IPS-18c (cell line): ENCODE measurements around the gene GARNL3.

Source experiments
- H3K4me3 ChIP-seq: 2 replicates; pipeline ENCODE4 v1.7.0; 2013; ENCODE audit warnings: low read depth, mild to moderate bottlenecking, low read length, moderate library complexity; ENCODE audit not compliant: insufficient read depth
- H3K9me3 ChIP-seq: one replicate; pipeline ENCODE4 v1.6.1; 2013; ENCODE audit warnings: mild to moderate bottlenecking, low read length, moderate library complexity; ENCODE audit not compliant: control insufficient read depth, insufficient read depth

GARNL3 gene

DNA sequence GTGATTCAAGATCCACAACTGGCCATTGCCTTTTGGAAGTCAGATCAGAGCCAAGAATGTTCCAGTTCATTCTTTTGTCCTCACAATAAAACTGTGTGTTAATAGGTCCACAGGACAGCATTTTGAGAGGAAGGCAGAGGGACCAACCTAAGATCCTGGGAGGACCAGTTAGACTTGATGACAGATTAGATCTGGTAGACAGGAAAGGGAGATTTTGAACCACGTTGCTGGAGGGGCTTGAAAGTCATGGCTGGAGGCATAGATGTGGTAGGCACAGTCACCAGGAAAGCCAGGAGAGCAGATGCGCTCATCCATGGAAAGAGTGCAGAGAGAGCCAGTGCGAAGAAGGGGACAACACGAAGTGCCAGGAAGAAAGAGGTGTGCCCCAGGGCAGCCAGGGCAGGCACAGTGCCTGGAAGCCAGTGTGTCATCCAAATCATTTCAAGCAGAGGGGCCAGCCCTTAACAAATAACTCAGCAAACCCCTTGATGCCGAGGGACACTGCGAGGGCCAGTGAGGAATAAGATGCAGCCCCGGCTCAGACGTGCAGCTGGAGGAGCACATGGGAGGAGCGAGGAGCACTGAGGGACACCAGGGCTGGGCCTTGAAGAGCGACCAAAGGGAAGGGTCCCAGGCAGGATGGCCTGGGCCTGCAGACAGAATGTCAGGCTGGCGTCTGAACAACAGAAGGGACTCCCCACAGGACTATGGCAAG, 119.6 kb downstream of the GARNL3 start:
- H3K4me3 ChIP-seq: no peak overlapping the region

DNA sequence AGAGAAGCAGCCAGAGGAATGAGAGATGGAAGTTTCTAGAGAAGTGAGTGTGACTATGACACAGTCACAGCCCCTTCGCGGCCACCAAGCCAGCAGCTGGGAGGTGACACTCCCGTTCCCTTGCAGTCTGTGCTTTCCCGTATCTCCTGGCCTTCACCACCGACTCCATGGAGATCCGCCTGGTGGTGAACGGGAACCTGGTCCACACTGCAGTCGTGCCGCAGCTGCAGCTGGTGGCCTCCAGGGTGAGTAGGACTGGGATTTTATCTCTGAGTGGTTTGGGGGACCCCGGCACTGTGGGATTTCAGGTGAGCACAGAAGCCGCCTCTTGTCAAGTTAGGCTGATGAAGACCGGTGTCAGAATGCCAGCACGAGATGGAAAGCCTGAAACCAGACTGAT, 120.3 kb downstream of the GARNL3 start:
- H3K4me3 ChIP-seq: no peak overlapping the region

More for the DNA sequence above, 119.6 kb downstream of the GARNL3 start:
- H3K9me3 ChIP-seq: no peaks in the 10 kb centered on the region

DNA sequence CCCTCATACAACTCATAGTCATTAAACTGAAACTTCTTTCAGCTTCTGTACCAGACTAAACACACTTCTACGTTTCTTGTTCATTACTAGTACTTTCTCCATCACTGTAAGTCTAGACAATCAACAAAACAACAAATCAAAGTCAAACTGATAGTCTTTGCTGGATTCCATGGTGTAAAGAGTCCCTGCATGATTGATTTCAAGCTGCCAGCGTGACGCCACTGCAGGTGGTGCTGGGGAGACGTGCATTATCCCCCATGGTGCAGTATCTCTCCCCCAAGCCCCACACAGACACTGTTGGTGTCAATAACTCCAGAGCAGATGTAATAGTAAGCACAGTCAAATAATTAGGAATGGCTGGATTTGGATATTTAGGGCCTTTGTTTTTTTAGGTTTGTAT, 121.7 kb downstream of the GARNL3 start:
- no peak overlapping the region for H3K4me3 ChIP-seq
- H3K9me3 ChIP-seq: no peaks in the 10 kb centered on the region

More for the DNA sequence above, 120.3 kb downstream of the GARNL3 start:
- no peaks in the 10 kb centered on the region for H3K9me3 ChIP-seq

DNA sequence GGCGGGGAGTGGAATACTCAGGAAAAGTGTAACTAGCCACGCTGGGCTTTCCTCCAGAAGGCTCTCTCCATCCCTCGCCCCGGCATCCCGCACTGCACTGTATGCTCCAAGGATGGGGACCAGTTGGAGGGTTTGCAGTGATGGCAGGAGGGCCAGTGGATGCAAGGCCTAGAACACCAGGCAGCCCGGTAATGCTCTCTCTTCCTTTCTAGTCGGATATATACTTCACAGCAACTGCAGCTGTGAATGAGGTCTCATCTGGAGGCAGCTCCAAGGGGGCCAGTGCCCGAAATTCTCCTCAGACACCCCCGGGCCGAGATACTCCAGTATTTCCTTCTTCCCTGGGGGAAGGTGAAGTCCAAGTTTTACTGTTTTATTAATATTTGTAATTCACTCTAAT, 122.4 kb downstream of the GARNL3 start:
- Histone ChIP-seq H3K9me3 (no peaks in the 10 kb centered on the region), H3K4me3 (no peak overlapping the region)

DNA sequence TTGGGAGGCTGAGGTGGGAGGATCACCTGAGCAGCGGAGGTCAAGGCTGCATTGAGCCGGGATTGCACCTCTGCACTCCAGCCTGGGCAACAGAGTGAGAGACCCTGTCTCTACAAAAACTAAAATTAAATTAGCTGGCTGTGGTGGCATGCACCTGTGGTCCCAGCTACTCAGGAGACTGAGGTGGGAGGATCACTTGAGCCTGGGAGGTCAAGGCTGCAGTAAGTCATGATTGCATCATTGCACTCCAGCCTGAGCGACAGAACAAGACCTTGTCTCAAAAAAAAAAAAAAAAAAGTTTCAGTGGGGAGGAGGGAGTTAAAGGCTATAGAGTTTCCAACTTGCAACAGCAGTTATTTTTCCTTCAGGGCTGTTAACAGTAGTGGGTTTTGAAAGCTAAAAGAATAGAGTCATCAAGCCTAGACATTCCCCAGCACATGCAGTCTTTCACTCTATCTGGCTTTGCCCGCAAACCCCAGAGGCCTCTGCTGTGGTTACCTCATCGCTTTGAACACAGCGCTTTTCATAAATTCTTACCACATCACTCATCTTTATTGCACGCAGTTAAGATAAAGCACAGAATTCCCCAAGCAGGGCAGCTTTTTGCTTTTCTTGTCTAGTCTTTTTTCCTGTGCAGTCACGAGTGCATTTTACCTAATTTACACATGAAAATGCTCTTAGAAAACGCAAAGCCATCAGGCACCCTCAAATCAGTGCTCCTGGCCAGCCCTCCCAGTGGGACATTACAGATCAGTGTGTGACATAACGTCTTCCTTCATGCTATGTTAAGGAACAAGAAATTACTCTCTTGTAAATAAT, 123.7 kb downstream of the GARNL3 start:
- Histone ChIP-seq H3K9me3 (no peaks in the 10 kb centered on the region), H3K4me3 (no peak overlapping the region)

DNA sequence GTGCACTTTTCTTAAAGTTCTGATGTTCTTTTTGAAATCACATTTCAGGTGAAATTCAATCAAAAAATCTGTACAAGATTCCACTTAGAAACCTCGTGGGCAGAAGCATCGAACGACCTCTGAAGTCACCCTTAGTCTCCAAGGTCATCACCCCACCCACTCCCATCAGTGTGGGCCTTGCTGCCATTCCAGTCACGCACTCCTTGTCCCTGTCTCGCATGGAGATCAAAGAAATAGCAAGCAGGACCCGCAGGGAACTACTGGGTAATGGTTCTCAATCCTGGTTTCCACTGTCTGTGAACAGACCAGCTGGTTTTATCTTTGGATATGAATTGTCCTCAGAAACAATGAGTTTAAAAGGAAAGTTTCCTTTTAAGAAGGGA, 124.3 kb downstream of the GARNL3 start:
- no peaks in the 10 kb centered on the region for H3K9me3 ChIP-seq
- no peak overlapping the region for H3K4me3 ChIP-seq

DNA sequence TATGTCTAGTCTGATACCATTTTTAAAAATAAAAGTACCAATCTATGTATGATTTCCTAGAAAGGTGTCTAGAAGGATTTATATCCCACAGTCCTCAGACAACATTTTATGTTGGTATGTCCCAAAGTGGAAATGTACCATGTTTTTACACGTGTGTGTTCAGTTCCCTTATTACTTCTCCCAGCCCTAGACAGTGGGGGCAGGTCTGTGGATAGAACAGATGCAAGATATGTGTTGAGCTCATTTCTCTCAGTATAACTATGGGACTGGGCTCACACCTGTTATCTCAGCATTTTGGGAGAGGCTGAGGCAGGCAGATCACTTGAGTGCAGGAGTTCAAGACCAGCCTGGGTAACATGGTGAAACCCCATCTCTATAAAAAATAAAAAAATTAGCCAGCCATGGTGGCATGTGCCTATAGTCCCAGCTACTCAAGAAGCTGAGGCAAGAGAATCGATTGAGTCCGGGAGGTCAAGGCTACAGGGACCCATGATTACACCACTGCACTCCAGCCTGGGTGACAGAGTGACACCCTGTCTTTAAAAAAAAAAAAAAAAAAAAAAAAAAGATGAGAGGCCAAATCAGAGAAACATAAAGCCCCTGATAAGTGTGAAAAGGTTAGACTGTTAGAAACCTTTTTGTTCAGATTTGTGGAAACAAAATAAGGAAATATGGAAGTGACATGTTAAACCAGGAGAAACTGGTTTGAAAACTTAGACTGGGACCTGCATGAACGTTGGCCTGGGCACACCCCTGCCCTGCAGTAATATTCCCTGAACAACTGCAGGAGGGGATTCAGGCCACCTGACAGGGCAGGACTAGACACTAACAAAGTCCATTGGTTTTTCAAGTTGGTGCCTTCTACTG, 125.0 kb downstream of the GARNL3 start:
- H3K4me3 ChIP-seq: no peak overlapping the region
- no peaks in the 10 kb centered on the region for H3K9me3 ChIP-seq

DNA sequence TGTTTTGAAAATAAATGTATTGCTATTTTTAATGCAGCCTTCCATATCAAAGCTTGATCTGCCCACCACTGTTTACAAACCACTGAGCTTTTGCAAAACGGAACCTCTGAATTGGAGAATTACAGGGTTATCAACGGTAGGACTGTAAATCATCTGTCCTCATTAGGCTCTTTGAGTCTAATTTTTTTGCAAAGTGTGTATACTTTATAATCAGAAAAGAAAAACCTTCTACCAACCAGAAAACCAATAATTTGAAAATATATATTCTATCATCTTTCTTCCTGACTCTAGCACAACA, 125.6 kb downstream of the GARNL3 start:
- Histone ChIP-seq H3K4me3 (no peak overlapping the region), H3K9me3 (no peaks in the 10 kb centered on the region)

DNA sequence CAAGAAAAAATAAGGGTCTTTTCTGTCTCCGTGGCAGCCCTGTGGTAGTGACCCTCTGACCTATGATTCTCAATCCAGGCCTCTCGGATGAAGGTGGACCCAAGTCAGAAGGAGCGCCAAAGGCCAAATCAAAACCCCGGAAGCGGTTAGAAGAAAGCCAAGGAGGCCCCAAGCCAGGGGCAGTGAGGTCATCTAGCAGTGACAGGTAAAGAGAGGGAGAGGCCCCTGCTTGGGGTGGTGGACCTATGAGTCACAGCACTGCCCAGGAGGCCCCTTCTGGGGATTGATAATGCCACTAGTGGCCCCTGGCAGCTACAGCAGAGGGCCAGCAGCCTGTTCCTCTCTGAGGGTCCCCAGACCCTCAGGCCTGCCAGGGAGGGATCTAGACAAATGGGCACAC, 126.0 kb downstream of the GARNL3 start:
- no peaks in the 10 kb centered on the region for H3K9me3 ChIP-seq
- no peak overlapping the region for H3K4me3 ChIP-seq

DNA sequence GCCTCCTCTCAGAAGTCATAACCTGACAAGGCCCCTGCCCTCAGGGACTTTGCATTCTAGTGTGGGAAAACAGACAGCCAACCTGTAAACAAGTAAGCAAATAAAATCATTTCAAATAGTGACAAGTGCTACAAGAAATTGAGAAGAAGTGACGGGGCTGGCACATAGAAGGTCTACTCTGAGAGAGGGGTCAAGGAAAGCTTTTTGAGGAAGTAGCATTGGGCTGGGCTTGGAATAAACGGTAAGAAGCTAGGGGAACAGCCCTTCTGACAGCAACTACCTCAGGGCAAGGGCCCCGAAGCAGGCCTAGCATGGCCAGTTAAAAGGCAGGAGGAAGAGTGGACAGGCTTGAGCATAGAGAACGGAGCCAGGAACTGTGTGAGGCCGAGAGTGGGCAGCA, 127.6 kb downstream of the GARNL3 start:
- Histone ChIP-seq H3K4me3 (no peak overlapping the region), H3K9me3 (no peaks in the 10 kb centered on the region)

DNA sequence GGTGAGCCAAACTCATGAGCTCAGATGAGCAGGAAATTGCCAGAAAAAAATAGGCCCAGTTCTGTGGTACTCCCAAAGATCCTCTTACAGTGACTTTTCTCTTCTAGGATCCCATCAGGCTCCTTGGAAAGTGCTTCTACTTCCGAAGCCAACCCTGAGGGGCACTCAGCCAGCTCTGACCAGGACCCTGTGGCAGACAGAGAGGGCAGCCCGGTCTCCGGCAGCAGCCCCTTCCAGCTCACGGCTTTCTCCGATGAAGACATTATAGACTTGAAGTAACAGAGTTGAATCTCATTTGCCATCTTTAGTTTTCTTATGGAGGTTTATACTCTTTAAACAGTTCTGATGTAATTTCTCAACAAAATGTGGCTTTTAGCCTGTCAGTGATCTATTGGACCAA, 128.4 kb downstream of the GARNL3 start:
- no peak overlapping the region for H3K4me3 ChIP-seq
- no peaks in the 10 kb centered on the region for H3K9me3 ChIP-seq

DNA sequence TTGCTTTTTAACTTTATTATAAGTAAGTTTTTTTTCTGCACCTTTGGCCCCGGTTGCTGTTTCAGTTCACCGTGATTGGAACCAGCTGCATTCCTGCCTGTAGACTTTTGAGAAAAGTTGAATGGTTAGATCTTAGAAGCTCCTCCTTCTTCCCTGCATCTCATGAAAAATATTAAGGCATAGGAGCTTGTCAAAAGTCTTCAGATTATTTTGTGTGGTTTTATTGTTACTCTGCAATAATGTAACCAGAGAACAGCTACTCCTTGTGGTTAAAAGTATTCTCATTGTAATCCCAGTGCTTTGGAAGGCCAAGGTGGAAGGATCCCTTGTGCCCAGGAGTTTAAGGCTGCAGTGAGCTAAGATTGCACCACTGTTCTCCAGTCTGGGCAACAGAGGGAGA, 129.1 kb downstream of the GARNL3 start:
- H3K4me3 ChIP-seq: no peak overlapping the region
- no peaks in the 10 kb centered on the region for H3K9me3 ChIP-seq

DNA sequence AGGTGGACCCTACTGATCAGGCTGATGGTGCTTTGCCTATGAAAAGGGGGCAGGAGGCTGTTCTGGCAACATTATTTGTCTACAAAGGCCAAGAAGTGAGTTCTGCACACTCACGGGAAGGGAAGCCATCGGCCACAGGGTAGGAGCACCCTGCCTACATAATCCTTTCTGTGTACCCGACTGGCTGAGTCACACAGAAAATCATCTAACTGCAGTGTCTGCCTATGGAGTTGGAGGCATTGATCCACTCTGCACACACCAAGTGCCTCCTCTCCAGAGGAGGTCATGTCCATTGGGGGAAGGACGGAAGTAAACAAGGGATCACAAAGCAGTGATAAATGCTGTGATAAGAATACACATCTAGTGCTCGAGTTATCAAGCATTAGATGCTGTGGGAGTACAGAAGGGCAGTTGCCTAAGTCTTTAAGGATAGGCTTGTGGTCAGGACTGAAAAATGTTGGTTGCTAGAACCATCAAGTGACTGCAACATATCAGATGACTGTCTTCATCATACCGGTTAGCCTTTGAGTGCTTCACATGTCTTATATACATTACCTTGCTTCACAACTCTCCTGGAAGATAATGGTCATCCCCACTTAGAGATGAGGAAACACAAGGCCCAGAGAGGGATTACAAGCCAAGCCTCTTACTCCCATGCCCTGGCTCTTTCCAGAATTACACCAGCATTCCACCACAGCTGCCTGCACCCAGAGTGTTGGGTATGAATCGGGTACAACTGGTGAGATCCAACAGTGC, 131.1 kb downstream of the GARNL3 start:
- H3K4me3 ChIP-seq: peak overlapping the region; percentile 71
- no peaks in the 10 kb centered on the region for H3K9me3 ChIP-seq

DNA sequence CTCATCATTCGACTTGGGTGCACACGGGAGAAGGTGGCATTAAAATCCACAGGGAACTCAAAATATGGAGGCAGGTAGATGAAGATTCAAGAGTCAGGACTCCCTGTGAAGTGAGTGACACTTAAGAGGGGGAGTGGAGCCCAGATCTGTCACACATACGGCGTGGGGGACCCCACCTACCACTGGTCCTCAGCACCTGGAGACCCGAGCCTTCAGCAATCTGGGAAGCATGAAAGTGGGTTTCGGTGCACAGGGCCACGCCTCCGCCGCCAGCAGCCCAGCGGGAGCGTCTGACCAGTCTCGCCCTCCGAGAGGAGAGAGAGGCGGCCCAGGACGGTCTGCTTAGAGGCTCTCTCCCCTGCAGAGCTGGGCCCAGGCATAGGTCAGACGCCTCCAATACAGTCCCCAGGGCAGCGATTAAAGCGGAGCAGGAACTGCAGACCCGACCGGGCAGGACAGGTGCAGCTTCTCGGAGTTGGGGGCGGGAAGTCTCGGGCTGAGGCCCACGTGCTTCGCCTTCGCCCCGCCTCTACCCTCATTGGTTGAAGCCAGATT, 131.8 kb downstream of the GARNL3 start:
- H3K9me3 ChIP-seq: no peaks in the 10 kb centered on the region
- peak overlapping the region; percentile 71 for H3K4me3 ChIP-seq

DNA sequence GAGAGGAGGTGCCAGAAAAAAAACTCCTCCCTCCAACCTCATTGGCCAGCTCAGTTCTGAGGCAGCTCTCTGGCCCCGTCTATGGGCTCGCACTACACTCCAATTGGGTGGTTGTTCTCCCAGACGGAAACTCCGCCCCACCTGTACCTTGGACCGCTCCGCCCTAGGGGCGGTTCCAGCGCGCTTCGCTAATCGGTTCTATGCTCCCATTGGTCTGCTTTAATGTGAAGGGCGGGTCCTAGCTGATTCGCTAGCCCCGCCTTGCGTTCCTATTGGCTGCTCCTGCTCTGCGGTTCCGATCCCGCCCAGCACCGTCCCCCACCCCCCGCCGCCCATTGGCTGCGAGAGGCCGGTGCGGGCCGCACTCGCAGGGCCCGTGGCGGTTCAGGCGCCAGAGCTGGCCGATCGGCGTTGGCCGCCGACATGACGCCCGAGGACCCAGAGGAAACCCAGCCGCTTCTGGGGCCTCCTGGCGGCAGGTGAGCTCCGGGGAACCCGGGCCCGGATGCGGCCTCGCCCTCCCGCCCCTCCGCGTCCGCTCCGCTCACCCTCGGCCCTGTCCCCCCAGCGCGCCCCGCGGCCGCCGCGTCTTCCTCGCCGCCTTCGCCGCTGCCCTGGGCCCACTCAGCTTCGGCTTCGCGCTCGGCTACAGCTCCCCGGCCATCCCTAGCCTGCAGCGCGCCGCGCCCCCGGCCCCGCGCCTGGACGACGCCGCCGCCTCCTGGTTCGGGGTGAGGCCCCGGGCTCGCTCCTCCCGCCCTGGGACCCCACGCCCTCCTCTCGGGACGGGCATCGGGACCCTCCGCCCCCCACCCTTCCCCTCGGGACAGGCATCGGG, 132.5 kb downstream of the GARNL3 start, which contains the start of gene SLC2A8:
Gene SLC2A8, plus strand, starts transcription at position 362 of the 838 bp plus-strand sequence. Its CDS starts 62 bp downstream, at position 424.
- peak within 1 kb of the TSS; percentile 79 for H3K4me3 ChIP-seq
- no peaks in the 10 kb centered on the region for H3K9me3 ChIP-seq

DNA sequence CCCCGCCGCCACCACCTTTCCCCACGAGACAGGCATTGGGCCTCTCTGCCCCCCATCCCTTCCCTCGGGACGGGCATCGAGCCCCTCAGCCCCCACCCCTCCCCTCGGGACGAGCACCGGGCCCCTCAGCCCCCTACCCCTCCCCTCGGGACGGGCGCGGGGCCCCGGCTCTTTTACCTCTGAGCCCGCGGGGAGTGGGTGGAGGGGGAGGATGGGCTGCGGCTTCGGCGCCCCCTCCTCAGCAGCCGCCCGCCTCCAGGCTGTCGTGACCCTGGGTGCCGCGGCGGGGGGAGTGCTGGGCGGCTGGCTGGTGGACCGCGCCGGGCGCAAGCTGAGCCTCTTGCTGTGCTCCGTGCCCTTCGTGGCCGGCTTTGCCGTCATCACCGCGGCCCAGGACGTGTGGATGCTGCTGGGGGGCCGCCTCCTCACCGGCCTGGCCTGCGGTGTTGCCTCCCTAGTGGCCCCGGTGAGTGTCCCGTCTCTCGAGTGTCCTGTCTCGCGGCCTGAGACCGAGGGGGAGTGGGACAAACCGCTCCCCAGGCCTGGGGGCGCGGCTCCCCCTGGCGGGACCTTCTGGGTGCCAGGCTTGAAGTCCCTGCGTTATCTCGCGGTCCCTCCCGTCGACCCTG, 133.2 kb downstream of the GARNL3 start:
- Histone ChIP-seq H3K4me3 (peak overlapping the region; percentile 79), H3K9me3 (no peaks in the 10 kb centered on the region)
